Measurements from ENCODE around the gene CDC5L.

Gene CDC5L

DNA sequence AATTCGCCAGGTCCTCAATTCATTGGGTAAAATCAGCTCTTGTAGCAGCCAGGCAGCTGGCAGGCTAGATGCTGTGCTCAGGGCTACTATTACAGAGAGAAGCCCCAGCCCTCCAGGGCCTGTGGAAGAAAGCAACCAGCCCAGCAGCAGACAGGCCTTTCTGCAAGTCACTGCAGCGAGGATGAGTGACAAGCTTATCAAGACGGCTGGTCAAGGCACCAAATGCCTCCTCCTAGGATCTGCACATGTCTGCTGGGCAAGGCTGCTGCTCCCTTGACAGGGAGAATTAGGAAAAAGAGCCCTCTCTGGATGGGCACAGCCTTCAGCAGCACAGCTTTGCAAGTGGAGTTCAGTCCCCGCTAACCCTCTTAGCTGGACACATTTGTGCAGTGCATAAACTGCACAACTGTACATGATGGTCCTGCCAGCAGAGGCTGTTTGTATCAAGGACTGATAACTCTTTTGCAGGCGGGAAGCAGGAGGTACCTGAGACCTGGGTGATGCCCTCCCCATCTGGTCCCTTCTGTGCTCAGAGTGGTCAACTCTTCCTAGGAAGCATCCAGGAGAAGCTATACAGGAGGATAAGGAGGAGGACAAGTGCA is 89.9 kb downstream of the CDC5L start:
- DNase-seq, result no peak

DNA sequence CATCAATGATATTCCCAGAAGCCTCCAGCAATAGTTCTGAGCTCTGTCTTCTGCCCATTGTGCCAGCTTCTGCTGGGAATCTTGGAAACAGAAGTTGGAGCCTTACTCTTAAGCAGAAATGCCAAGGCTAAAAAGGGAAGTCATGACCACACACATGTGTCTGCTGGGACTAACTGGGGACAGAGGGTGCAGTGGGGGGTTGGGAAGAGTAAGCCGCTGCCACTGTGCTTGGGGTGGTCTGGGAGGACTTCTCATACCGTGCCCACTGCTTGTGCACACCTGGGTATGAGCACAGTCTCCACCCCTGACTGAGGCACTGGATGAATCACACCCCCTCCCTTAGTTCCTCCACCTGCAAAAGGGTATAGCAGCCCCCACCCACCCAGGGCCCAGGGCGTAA is 90.7 kb downstream of the CDC5L start:
- DNase-seq, result no peak

DNA sequence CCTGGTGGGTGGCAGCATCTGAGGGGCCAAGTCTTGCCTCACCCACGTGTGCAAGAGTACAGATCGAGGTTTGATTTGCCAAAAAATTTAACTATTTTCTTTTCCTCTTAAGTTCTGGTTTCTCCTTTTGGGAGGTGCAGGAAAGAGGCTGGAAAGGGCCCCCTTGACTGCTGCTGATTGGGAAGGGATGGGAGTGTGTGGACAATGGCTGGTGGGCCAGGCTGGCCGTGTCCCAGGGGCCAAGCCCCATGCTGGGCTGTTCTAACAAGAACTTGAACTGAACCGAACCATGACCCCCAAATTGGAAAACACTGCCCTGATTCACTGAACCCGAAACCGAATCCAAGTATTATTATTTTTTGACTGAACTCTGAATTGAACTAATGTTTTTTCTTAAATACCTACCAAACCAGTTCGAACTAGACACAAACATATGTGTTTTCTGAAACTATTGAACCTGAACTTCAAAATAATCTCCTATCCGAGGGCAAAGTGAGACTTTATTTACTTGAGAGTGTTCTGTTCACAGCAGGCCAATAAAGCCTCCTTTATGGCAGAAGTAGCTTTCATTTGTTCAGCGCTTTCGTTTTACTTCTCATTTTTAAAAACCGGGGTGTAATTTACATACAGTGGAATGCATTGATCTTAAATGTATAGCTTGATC is 91.2 kb downstream of the CDC5L start:
- no peak for DNase-seq

DNA sequence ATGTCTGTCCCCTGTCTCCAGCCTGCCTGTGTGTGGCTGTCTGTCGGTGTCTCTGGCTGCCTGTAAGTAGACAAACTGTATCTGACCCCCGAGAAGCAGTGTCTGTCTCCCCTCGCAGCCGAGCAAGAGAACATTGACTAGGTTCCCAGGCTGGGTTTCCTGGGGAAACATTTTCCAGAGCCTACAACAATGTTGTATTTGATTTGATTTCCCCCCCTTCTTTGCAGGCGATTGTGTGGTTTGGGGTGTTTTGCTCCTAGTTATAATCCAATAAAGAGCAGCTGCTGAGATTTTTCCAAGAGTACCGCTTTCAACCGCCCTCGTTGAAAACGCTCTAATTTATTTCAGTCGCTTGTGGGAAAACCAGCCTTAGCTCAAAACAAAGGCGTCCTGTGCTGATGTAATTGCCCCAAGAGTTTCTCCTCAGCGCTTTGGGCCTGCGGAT is 92.6 kb downstream of the CDC5L start:
- DNase-seq, result no peak

DNA sequence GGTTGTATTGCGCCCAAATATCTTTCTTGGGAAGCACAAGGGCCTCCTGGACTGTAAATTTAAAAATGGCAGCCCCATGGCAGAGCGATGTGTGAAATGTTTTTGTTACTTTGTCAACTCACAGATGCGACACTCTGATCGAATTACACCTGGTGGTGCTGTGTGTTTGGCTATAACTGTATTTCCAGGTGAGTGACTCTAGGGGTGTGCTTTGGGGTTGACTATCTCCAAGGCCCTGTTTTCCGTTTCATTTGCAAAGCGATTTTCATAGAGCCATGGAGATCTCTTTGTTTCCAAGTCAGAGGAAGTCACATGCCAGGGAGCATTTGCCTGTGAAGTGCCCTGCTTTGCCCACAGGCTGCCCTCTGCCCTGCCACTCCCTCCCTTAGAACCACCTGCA is 93.5 kb downstream of the CDC5L start:
- no peak for DNase-seq

DNA sequence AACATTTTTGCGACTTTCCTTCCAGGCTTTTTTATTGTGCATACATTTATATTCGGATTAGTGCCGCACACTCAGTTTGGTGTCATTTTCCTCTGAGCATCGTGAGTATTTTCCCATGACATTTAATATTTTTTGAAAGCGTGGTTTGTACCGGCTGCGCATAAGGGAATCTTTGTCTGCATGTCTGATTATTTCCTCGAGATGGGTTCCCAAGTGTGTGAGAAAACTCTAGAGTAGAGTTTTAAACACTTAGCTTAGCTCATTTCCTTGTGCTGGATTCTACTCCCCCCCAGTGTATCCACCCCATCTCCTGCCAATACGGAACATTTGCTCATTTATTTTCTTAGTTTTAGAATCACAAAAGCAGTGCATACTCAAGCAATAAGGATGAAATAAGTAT is 94.3 kb downstream of the CDC5L start:
- DNase-seq, result no peak

DNA sequence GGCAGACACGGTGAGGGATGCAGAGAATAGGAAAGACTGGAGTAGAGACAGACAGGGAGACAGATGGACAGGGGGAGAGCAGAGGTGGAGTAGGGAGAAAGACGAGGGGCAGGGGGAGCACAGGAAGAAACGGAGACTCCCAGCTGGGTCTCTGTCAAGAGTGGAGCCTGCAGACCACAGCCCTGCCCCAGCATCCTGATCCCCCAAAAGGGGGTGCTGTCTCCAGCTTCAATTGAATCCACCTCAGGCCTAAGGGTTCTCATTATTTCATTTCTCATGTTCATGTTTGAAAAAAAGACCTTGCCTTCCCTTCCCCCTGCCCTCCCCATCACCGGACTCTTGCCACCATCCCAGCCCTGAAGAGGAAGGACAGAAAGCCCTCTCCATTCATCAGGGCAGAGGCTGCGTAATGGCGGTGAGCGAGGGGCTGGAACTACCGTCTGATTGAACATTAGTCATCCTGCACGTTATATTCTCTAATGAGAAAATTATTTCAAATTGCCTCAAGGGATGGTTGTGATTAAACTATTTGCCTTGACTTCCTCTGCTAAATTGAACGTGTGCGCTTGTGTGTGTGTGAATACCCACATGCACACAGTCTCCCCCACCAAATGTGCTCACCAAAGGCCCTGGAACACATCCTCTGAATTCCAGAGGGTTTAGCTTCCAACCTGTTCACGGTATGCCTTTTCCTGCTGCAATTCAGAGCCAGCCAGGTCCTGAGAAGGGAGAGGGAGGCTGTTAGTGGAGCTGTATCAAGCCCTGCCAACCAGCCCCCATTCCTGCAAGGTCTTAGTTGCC is 98.3 kb downstream of the CDC5L start:
- DNase-seq, result no peak

DNA sequence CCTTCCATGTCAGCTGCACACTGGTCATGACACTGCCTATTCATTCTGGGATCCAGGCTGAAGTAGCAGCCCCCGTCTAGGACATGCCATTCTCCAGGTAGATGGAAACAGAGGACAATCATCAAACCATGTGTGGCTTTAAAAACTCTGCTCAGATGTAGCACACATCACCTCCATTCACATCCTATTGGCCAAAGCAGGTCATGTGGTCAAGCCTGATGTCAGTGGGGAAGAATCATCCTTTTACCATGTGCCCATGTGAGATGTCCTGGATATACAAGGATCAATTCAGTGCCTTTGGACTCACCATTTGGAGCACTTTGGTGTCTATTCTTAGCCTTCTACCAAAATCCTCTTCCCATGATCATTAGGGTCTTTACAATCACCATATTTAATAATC is 99.5 kb downstream of the CDC5L start:
- DNase-seq, result no peak

DNA sequence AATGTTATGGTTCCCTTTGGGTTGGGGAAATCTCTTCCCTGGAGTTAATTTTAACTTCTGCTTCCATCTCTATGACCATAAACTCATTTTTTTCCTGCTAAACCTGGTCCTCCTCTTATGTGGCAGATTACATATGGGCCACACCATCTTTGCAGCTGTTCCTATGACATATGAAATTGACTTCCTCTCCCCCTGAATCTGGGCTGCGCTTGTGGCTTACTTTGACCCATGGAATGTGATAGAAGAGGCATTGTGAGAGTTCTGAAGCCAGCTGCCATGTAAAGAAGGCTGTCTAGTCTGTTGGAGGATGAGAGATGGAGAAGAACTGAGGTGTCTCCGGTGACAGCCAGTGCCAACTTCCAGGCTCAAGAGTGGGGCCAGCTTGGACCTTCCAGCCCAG is 100.1 kb downstream of the CDC5L start:
- DNase-seq, result no peak

DNA sequence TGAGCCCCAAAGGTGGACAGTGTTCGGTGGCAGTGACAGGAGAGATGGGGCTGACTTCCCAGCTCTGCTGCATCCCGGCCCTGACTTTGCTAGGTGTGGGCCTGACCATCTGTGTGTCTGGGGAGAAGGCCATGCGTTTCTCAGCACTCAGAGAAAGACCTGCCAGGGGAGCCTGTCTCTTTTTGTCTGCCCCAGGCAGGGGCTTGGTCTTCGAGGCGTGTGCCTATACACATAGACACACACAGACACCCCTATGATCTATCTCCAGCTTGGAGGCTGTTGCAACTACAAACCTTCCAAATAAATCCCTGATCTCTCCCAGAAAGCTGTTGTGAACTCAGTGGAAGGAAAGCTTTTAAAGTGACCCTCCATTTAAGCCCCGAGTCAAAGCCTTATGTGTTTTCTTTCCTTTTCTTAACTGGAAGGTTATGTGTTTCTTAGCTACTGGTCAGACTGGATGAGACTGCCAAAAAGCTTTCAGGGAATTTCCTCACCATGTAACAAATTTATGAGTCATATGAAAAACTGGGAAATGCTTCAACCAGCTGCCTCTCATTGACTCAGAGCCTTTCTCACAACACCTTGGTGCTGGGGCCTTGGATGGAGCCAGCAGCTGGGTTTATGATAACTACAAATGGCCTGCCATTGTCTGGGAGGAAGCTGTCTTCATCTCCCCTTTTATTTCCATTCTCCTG is 102.6 kb downstream of the CDC5L start:
- no peak for DNase-seq

DNA sequence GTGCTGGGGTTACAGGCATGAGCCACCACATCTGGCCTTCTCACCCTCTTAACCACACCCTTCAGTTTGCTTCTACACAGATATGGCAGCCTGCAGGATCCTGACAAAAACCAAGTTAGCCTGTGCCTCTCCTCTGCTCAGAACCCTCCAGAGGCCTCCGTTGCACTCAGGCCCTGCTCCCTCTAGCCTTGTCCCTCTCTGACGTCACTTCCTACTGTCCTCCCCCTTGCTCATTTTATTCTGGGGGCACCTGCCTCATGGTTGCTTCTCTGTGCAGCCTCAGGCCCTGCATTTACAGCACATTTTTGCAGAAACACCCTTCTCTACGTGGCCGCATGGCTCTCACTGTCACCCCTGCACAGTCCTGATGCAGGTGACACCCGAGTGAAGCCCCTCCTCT is 105.6 kb downstream of the CDC5L start:
- no peak for DNase-seq

DNA sequence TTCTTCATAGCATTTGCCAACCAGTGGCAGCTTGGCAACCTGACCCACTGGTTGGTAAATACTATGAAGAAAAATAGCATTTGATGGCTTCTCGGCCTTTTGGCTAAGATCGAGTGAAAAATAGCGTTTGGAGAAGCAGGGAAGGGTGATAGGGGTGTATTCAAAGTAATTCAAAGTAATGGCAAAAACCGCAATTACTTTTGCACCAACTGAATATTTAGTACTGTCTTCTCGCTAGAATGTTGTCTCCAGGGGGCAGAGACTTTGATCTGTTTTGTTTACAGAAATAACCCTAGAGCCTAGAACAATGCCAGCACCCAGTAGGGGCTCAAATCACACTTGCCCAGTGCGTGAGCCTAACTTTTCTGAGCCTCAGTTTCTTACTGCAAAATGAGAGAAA is 106.1 kb downstream of the CDC5L start:
- no peak for DNase-seq

DNA sequence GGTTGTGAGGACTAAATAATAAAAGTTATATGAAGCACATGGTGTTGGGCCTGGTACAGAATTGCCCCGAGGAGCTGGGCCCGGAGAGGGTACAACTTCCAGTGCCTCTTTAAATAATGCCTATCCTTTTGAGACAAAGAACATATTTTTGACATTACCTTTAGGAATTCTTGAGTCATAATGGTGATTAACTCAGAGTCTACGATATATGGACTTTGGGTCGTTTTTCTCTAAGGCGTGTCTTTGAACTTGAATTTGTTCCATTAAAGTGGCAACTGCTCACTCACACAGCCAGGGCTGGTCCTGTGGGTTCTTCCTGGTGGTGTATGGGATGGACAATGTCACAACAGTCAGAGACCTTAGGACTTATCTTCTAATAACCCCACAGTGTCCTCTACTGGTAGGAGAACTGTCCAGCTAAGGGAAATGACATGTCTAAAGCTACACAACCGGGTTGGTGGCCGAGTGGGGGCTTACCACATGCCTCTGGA is 106.5 kb downstream of the CDC5L start:
- no peak for DNase-seq

DNA sequence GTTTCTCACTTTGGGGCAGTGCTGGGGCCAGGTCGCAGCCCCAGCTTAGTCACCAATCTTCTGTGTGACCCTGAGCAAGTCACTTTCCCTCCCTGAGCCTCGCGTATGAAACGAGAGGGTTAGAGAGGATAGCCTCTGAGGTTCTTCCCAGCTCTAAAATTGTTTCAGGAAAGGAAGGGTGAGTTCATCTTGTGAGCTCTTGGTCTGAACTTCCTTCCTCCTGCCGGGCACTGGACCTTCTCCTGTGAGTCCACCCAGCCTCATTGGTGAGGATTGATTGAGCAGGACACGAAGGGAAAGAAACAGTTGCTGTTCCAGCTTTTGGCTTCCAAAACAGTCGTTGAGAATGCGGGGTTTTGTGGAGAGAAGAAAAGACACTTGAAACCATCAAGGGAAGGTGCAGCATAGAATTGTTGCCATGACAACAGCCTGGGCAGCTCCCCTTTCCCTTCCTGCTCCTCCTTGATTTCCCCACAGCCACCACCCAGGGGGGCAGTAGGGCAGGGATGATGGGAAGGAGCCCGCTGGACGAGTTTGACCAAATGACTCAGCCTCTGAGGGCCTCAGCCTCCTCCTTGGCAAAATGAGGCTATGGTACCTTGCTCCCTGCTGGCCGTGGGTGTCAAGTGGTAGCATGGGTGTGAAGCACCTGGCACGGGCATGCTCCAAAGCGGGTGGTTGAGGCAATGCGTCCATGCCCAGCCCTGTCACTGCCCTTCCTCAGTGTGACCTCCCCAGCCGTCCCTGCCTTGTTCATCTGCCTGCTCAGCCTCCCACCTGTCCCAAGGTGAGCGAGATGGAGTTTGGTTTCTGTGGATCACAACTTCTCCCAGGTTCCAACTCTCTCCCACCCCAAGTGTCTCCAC is 107.8 kb downstream of the CDC5L start:
- no peak for DNase-seq

DNA sequence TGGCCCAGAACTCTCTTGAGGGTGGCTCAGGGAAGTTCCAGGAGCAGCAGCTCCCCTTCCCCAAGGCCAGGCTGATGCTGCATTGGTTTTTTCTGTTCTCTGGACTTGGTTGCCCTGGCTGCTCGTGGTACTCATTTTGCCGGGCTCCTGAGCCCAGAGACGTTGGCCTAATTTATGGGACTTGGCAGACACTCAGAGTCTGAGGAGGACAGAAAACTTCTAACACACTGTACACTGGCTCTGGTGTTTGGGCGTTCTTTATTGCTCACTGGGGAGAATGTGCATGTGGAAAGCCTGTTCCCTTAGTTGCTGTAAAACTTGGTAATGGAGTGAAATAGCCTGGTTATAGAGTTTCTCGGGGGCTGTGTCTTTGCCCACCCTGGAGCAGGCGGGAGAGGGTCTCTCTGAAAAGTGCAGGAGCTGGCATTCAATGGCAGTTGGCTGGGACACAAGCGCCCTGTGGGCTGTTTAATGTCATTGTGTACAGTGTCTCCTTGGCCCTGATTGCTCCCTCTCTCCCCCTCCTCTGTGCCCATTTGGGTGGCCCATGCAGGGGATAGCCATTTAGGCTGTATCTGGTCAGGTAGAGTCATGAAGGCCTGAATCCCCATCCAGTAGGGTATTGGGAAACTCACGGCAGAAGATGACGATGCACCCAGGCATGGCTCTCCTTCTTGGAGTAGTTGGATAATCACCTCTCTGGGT is 109.3 kb downstream of the CDC5L start:
- DNase-seq, result no peak

DNA sequence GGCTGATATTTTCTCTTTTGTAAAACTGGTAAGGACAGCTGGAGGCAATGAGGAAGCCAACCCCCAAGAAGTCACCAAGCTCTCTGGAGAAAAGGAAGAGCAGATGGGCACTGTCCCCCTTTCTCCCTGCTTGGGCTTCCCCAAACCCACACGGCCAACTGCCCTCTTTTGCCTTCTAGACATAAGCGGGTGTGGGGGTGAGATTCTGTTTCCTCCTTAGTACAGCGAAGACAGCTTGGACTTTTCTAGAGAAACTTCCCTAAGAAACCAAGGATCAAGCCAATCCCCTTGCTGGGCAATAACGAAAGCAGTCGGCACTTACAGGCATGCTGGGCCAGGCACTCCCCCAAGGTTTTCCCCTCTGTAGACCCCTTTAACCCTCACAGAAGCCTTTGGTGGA is 110.3 kb downstream of the CDC5L start:
- DNase-seq, result no peak

DNA sequence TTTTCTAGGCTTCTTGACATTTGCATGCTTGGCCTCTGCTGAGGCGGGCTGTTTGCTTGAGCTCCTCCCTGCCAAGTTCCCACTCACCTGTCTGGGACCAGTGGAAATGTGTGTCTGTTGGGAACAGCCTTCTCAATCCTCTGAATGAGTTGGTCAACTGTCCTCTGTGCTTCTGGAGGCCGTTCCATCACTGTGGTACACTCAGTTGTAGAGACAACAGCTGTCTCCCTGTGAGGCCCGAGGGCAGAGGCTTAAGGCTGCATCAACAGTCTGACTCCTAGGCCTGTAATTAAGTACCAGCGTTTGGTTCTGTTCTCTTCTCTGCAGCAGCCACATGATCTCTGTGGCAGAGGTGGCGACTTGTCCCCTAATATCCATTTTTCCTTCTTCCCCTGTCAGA is 110.9 kb downstream of the CDC5L start:
- no peak for DNase-seq

DNA sequence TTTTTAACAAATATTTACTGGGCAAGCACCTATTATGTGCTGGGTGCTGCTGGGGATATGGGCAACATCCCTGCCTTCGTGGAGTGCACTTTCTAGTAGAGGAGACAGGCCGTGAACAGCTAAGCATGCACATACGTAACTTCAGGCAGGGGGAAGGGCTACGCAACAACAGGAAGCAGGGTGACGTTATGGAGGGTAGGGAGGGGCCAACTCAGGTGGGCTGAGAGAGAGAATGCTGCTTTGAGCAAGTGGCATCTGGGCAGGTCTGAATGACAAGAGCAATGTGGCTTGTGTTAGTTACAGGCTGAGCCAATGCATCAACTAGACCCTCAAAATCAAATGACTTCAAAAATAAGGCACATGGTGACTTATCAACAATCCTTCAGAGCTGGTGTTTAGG is 112.1 kb downstream of the CDC5L start:
- DNase-seq, result no peak
